GM12878 (cell line): ENCODE measurements around the gene SUGCT. TPM values are rescaled to one million over a fixed set of nuclear protein-coding genes. Genes with fewer than 3 reads are reported as not detected.

ENCODE experiments used
- ATAC-seq: fragments of 200-7000 bp; cut with Tn5 transposase; 3 replicates; pipeline ENCODE4 v1.9.1; 2020; ENCODE audit warnings: mild to moderate bottlenecking, moderate library complexity
- BruUV-seq: library from RNA; stranded (reverse); fragments of 400-500 nt; replicated peaks from 2 replicates; lab custom pipeline; 2021; lab: Mats Ljungman, UMichigan
- CTCF ChIA-PET: fragments of 300-600 bp; sonication (Branson Sonifier 250); formaldehyde crosslinking; extraction: SDS; loops from one replicate; lab custom pipeline; 2021; ENCODE audit warnings: inconsistent platforms; lab: Yijun Ruan, JAX
- POLR2A ChIA-PET: fragments of 350-600 bp; formaldehyde crosslinking; extraction: SDS; loops from one replicate; lab custom pipeline; 2021; ENCODE audit warnings: inconsistent platforms; lab: Charles Lee
- RAD21 ChIA-PET: fragments of 300-600 bp; sonication (Branson Sonifier 250); formaldehyde crosslinking; loops from one replicate; lab custom pipeline; 2023; ENCODE audit warnings: antibody characterized with exemption; ENCODE audit not compliant: unreplicated experiment; lab: Charles Lee
- SMC1A ChIA-PET: fragments of 300-600 bp; sonication (Branson Sonifier 250); formaldehyde crosslinking; loops from one replicate; lab custom pipeline; 2023; ENCODE audit not compliant: unreplicated experiment, uncharacterized antibody; lab: Charles Lee
- DNase-seq: peaks from one replicate; pipeline ENCODE4 v3.0.0-alpha.2; 2011; ENCODE audit warnings: low read depth, low spot score
- FAIRE-seq: peaks from 3 replicates; lab custom pipeline; 2011; peaks lifted over from hg19 to GRCh38; lab: Jason Lieb, UNC
- H2AFZ ChIP-seq: 2 replicates; pipeline ENCODE4 v1.6.0; 2011; ENCODE audit warnings: low read depth, low read length, control low read depth; ENCODE audit not compliant: control insufficient read depth
- H3K27ac ChIP-seq: 2 replicates; pipeline ENCODE4 v1.5.1; 2011; ENCODE audit warnings: control low read depth; ENCODE audit not compliant: control insufficient read depth, insufficient read depth
- H3K27me3 ChIP-seq, 2 experiments: replicated peaks in 1 of 2; 2 replicates each; pipeline versions ENCODE4 v1.6.0 to v1.6.1; 2011; ENCODE audit warnings: low read length in 1 of 2; ENCODE audit not compliant: control insufficient read depth in 2 of 2, insufficient read depth in 2 of 2
- H3K36me3 ChIP-seq, 2 experiments: 2 replicates each; pipeline ENCODE4 v1.5.1; 2011; ENCODE audit warnings: low read length in 1 of 2; ENCODE audit not compliant: control insufficient read depth in 2 of 2, insufficient read depth in 2 of 2
- H3K4me1 ChIP-seq: 2 replicates; pipeline ENCODE4 v1.6.1; 2011; ENCODE audit warnings: mild to moderate bottlenecking, low read length, moderate library complexity, mixed read lengths; ENCODE audit not compliant: control insufficient read depth, insufficient read depth
- H3K4me2 ChIP-seq: 2 replicates; pipeline ENCODE4 v1.6.0; 2011; ENCODE audit warnings: control low read depth; ENCODE audit not compliant: control insufficient read depth, insufficient read depth
- H3K4me3 ChIP-seq: fragments of 200-600 bp; sonication (generic); 2 replicates; pipeline ENCODE4 v1.5.1; 2016
- H3K79me2 ChIP-seq: 2 replicates; pipeline ENCODE4 v1.6.0; 2011; ENCODE audit warnings: low read length; ENCODE audit not compliant: control insufficient read depth, insufficient read depth
- H3K9ac ChIP-seq: 2 replicates; pipeline ENCODE4 v1.8.0; 2011; ENCODE audit warnings: low read length, control low read depth, mixed read lengths; ENCODE audit not compliant: control insufficient read depth, insufficient read depth
- H3K9me3 ChIP-seq: replicated peaks from 3 replicates; pipeline ENCODE4 v1.5.1; 2011; ENCODE audit warnings: mild to moderate bottlenecking, low read length; ENCODE audit not compliant: control insufficient read depth, insufficient read depth
- H4K20me1 ChIP-seq: 2 replicates; pipeline ENCODE4 v1.6.0; 2011; ENCODE audit not compliant: control insufficient read depth, insufficient read depth
- EED ChIP-seq: sonication (generic); IDR thresholded peaks from 2 replicates; pipeline ENCODE4 v1.6.1; 2016; ENCODE audit warnings: antibody characterized with exemption, low read depth
- FOXM1 ChIP-seq: IDR thresholded peaks from 2 replicates; pipeline ENCODE4 v1.6.1; 2012; ENCODE audit warnings: low read depth, mild to moderate bottlenecking, inconsistent platforms, low read length, moderate library complexity
- HDGF ChIP-seq: fragments of 450-650 bp; IDR thresholded peaks from 2 replicates; pipeline ENCODE4 v1.6.1; 2016; ENCODE audit warnings: antibody characterized with exemption
- IKZF2 ChIP-seq, 2 experiments: fragments of 450-650 bp; IDR thresholded peaks; 2 replicates each; pipeline ENCODE4 v1.6.1; 2017; ENCODE audit warnings: mild to moderate bottlenecking in 2 of 2, moderate library complexity in 2 of 2
- JUNB ChIP-seq: IDR thresholded peaks from 2 replicates; pipeline ENCODE4 v1.6.1; 2016; ENCODE audit warnings: antibody characterized with exemption, mild to moderate bottlenecking
- KLF5 ChIP-seq: fragments of 450-650 bp; IDR thresholded peaks from 2 replicates; pipeline ENCODE4 v1.6.1; 2014; ENCODE audit warnings: mild to moderate bottlenecking; ENCODE audit not compliant: partially characterized antibody
- POLR2A ChIP-seq: IDR thresholded peaks from 2 replicates; pipeline ENCODE4 v1.6.1; 2011; ENCODE audit warnings: low read depth, mild to moderate bottlenecking, low read length
- SIN3A ChIP-seq: IDR thresholded peaks from 2 replicates; pipeline ENCODE4 v1.6.1; 2012; ENCODE audit warnings: low read depth, low read length, improper control_type of control experiment
- SMARCA5 ChIP-seq: fragments of 450-650 bp; IDR thresholded peaks from 2 replicates; pipeline ENCODE4 v1.6.1; 2017; ENCODE audit warnings: mild to moderate bottlenecking
- SREBF2 ChIP-seq: IDR thresholded peaks from 2 replicates; pipeline ENCODE4 v1.6.1; 2012; ENCODE audit warnings: mild to moderate bottlenecking, low read length
- WGBS: methylation state at CpG from one replicate; pipeline ENCODE4 v1.1.6; 2016; ENCODE audit warnings: low lambda C conversion rate; ENCODE audit not compliant: insufficient replicate concordance, insufficient coverage; ENCODE audit errors: missing lambda C conversion rate; 5-methylcytosine and 5-hydroxymethylcytosine counted together
- in situ Hi-C: fragments of 300-500 bp; cut with MboI; formaldehyde crosslinking; loops from 9 replicates; pipeline ENCODE4 v1.14.3; 2018; ENCODE audit warnings: mixed read lengths
- intact Hi-C: fragments of 100-400 bp; cut with micrococcal nuclease; formaldehyde crosslinking; loops from one replicate; pipeline ENCODE4 v1.14.2; 2022; ENCODE audit not compliant: unreplicated experiment
- polyA plus RNA-seq, 11 experiments: library from polyadenylated mRNA; depleted of rRNA in 4 of 11; unstranded in 6 of 11; stranded (reverse) in 5 of 11; fragments of >200 nt; fragmentation: Nextera tagmentation in 4 of 11; fragmentation: Illumina TruSeq in 1 of 11; extraction: Ambion mirVana in 4 of 11; extraction: Trizol in 1 of 11; gene quantifications; 1 replicate in 1 of 11; 2 replicates in 10 of 11; pipeline versions ENCODE4 v1.2.1 to v1.2.3, GENCODE V29; 2011 to 2016; ENCODE audit warnings: inconsistent platforms in 2 of 11, missing spikeins in 2 of 11, low read depth in 1 of 11
- total RNA-seq, 4 experiments: library from RNA; depleted of rRNA in 3 of 4; stranded (reverse); fragments of >200 nt in 3 of 4; fragmentation: Illumina TruSeq in 1 of 4; extraction: Trizol in 1 of 4; gene quantifications; 2 replicates each; pipeline versions ENCODE4 v1.2.1 to v1.2.3, GENCODE V29; 2013 to 2021
- TF ChIP-seq, protein P1 (sequence below), 3 experiments: IDR thresholded peaks in 2 of 3; conservative IDR thresholded peaks in 1 of 3; 2 replicates each; pipeline ENCODE4 v1.5.1; 2011; ENCODE audit warnings: low read depth in 3 of 3, low read length in 3 of 3, mild to moderate bottlenecking in 3 of 3, control low read depth in 2 of 3, moderate library complexity in 2 of 3, inconsistent platforms in 1 of 3, mixed read lengths in 1 of 3; ENCODE audit not compliant: control insufficient read depth in 2 of 3, insufficient read depth in 1 of 3; ENCODE audit errors: extremely low read depth in 1 of 3
- TF ChIP-seq, protein P2 (sequence below): fragments of 450-650 bp; IDR thresholded peaks from 2 replicates; pipeline ENCODE4 v1.6.1; 2018; ENCODE audit warnings: mild to moderate bottlenecking, low read depth, moderate library complexity; ENCODE audit not compliant: partially characterized antibody
- TF ChIP-seq, protein P3 (sequence below): fragments of 450-650 bp; IDR thresholded peaks from 2 replicates; pipeline ENCODE4 v1.6.1; 2017; ENCODE audit warnings: mild to moderate bottlenecking, low read depth, inconsistent platforms; ENCODE audit not compliant: poor library complexity, severe bottlenecking
- TF ChIP-seq, protein P4 (sequence below): IDR thresholded peaks from 2 replicates; pipeline ENCODE4 v1.6.1; 2012; ENCODE audit warnings: low read depth, low read length, improper control_type of control experiment

SUGCT gene
- total and polyA plus RNA-seq, 10 of the 15 experiments (the other 5 are each of a cell fraction or from before 2014, with no cell fraction given) = 0.08 to 1.2 (median 0.67) TPM; not detected in 1

DNA sequence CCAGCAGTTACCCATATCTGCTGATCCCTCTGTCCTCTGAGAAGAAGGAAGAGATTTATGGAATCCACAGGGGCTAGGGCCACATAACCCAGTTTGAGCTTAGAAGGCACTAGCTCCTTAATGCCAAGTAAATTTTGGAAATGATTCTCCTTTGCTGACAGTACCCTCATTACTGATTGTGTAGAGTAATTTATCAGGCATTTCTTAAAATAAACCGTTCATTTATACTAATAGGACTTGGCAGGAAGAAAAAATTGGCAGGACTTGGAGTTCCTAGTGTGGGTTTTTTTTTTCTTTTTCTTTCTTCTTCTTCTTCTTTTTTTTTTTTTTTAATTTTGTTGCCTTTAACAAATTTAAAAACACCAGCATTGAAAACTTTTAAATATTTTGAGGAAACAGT is 645.7 kb downstream of the SUGCT start (continued):
- TF ChIP-seq, protein P1, sequence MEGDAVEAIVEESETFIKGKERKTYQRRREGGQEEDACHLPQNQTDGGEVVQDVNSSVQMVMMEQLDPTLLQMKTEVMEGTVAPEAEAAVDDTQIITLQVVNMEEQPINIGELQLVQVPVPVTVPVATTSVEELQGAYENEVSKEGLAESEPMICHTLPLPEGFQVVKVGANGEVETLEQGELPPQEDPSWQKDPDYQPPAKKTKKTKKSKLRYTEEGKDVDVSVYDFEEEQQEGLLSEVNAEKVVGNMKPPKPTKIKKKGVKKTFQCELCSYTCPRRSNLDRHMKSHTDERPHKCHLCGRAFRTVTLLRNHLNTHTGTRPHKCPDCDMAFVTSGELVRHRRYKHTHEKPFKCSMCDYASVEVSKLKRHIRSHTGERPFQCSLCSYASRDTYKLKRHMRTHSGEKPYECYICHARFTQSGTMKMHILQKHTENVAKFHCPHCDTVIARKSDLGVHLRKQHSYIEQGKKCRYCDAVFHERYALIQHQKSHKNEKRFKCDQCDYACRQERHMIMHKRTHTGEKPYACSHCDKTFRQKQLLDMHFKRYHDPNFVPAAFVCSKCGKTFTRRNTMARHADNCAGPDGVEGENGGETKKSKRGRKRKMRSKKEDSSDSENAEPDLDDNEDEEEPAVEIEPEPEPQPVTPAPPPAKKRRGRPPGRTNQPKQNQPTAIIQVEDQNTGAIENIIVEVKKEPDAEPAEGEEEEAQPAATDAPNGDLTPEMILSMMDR (IDR thresholded peaks at IDR 0.05 in 2 of 3, conservative IDR thresholded peaks at IDR 0.05 in 1 of 3; ENCODE audit: control insufficient read depth in 2 of 3, extremely low read depth in 1 of 3, insufficient read depth in 1 of 3, low read depth in 3 of 3, low read length in 3 of 3) = no peak
- TF ChIP-seq SREBF2 = no peak
- TF ChIP-seq KLF5 = no peak

DNA sequence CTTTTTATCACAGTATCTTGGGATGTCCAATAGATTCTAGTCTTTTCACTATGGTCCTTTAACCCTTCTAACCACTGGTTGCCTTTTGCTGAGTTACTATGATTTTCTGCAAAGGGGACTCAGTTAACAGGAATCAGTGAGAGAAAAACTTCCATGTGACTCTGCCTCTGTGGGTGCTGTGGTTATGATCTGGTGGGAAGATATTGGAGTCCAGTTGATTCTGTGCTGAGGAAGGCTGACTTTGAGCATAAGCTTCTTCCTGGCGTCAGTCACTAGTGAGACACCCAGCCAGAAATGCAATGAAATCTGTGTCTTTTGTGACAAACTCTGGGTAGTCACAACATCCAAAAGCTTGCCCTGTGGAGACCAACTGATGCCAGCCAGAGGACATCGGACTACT is 648.0 kb downstream of the SUGCT start:
- RAD21 ChIA-PET = no interaction called here
- FAIRE-seq (no peak), ATAC-seq (no peak), DNase-seq (no peak)
- Histone ChIP-seq H3K4me3 (no peak overlapping the region), H3K9me3 (no peaks in the 10 kb centered on the region), H3K79me2 (no peaks in the 10 kb centered on the region), H3K9ac (no peak overlapping the region), H4K20me1 (no peaks in the 10 kb centered on the region), H3K27ac (no peak overlapping the region), H3K36me3 (no peaks in the 10 kb centered on the region), H3K27me3 (no peaks in the 10 kb centered on the region), H3K4me2 (no peak overlapping the region), H2AFZ (no peak overlapping the region), H3K4me1 (no peaks in the 10 kb centered on the region)
- in situ Hi-C loops = no loop called here
- SMC1A ChIA-PET = no interaction called here
- no TSS peak for BruUV-seq
- WGBS = 52% methylated on average over 2 of the region's 2 CpGs
- intact Hi-C loops = no loop called here
- CTCF ChIA-PET = no interaction called here
- POLR2A ChIA-PET = no interaction called here
- TF ChIP-seq IKZF2 (IDR thresholded peaks at IDR 0.05) (no peak), EED (no peak), SIN3A (no peak), HDGF (no peak), POLR2A (no peak), FOXM1 (no peak), JUNB (no peak), SMARCA5 (no peak)
- TF ChIP-seq, protein P2, sequence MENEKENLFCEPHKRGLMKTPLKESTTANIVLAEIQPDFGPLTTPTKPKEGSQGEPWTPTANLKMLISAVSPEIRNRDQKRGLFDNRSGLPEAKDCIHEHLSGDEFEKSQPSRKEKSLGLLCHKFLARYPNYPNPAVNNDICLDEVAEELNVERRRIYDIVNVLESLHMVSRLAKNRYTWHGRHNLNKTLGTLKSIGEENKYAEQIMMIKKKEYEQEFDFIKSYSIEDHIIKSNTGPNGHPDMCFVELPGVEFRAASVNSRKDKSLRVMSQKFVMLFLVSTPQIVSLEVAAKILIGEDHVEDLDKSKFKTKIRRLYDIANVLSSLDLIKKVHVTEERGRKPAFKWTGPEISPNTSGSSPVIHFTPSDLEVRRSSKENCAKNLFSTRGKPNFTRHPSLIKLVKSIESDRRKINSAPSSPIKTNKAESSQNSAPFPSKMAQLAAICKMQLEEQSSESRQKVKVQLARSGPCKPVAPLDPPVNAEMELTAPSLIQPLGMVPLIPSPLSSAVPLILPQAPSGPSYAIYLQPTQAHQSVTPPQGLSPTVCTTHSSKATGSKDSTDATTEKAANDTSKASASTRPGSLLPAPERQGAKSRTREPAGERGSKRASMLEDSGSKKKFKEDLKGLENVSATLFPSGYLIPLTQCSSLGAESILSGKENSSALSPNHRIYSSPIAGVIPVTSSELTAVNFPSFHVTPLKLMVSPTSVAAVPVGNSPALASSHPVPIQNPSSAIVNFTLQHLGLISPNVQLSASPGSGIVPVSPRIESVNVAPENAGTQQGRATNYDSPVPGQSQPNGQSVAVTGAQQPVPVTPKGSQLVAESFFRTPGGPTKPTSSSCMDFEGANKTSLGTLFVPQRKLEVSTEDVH = no peak
- TF ChIP-seq, protein P3, sequence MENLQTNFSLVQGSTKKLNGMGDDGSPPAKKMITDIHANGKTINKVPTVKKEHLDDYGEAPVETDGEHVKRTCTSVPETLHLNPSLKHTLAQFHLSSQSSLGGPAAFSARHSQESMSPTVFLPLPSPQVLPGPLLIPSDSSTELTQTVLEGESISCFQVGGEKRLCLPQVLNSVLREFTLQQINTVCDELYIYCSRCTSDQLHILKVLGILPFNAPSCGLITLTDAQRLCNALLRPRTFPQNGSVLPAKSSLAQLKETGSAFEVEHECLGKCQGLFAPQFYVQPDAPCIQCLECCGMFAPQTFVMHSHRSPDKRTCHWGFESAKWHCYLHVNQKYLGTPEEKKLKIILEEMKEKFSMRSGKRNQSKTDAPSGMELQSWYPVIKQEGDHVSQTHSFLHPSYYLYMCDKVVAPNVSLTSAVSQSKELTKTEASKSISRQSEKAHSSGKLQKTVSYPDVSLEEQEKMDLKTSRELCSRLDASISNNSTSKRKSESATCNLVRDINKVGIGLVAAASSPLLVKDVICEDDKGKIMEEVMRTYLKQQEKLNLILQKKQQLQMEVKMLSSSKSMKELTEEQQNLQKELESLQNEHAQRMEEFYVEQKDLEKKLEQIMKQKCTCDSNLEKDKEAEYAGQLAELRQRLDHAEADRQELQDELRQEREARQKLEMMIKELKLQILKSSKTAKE = no peak
- TF ChIP-seq, protein P4, sequence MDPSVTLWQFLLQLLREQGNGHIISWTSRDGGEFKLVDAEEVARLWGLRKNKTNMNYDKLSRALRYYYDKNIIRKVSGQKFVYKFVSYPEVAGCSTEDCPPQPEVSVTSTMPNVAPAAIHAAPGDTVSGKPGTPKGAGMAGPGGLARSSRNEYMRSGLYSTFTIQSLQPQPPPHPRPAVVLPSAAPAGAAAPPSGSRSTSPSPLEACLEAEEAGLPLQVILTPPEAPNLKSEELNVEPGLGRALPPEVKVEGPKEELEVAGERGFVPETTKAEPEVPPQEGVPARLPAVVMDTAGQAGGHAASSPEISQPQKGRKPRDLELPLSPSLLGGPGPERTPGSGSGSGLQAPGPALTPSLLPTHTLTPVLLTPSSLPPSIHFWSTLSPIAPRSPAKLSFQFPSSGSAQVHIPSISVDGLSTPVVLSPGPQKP = no peak
